ENCODE data around the gene MARVELD2.
"Not testable (repeated sequence)": the region's sequence is repeated elsewhere in the genome, so short reads cannot be mapped to it uniquely, and the experiment has no call there.

Gene MARVELD2, protein sequence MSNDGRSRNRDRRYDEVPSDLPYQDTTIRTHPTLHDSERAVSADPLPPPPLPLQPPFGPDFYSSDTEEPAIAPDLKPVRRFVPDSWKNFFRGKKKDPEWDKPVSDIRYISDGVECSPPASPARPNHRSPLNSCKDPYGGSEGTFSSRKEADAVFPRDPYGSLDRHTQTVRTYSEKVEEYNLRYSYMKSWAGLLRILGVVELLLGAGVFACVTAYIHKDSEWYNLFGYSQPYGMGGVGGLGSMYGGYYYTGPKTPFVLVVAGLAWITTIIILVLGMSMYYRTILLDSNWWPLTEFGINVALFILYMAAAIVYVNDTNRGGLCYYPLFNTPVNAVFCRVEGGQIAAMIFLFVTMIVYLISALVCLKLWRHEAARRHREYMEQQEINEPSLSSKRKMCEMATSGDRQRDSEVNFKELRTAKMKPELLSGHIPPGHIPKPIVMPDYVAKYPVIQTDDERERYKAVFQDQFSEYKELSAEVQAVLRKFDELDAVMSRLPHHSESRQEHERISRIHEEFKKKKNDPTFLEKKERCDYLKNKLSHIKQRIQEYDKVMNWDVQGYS

GRCh38 chr5:69414885-69415583 is at the start of gene MARVELD2:
Gene MARVELD2, plus strand, starts transcription at chr5:69415116. Its CDS starts 4,270 bp downstream, at chr5:69419386.
- peak in 1 of 2 donors; percentile 13 for DNase-seq (ENCODE audit: low read depth in 2 of 2)

GRCh38 chr5:69367697-69368279 is 47.1 kb upstream of the MARVELD2 start:
- no peak for DNase-seq (ENCODE audit: low read depth in 2 of 2)

GRCh38 chr5:69368458-69369339 is 46.2 kb upstream of the MARVELD2 start:
- DNase-seq (ENCODE audit: low read depth in 2 of 2) = peak; percentile 4 to 23

DNA sequence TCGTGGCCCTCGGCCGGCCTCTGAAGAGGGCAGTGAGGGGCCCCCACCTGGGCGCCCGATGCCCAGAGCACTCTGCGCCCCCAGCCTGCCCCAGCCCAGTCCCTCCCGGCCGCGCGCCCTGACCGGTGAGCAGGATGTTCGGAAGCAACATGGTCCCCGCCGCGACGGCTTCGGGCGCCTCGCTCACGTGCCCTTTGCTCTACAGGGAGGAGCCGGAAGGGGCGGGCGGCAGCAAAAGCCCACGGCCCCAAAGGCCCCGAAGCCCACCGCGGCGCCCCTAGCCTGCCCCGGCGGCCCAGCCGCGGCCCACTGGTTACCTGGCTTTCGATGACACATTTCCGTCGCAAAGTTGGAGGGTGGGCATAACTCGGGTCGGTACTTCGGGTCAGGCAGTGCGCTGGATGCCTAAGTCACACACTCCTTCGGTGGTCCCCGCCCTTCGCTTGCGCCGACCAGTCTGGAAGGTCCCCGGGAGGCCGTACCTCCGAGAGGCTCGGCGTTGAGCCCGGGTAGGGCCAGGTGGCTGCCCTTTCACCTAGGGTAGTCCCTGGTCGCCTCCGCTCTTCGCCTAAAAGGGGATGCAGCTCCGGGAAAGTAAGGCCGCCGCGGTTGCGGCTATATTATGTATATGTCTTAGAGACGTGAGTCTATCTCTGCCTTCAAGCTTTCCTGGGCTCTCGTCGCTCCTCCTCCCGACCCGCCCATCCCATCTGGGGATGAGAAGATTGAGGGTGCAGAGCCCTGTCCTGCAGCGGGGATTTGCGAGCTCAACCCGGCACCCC is 45.4 kb upstream of the MARVELD2 start, which contains the start of the genes AK6, RAD17 and TAF9:
AK6 (minus strand) TSS at position 181 of the 782 bp plus-strand sequence; CDS start at position 151, 30 bp downstream.
RAD17 (plus strand) TSS at position 479 of the 782 bp plus-strand sequence. CDS start 2,391 bp downstream, outside the sequence.
TAF9 (minus strand) TSS at position 181 of the 782 bp plus-strand sequence. CDS start 3,783 bp downstream, outside the sequence.
- DNase-seq (ENCODE audit: low read depth in 2 of 2) = peak; percentile 80 to 84

DNA sequence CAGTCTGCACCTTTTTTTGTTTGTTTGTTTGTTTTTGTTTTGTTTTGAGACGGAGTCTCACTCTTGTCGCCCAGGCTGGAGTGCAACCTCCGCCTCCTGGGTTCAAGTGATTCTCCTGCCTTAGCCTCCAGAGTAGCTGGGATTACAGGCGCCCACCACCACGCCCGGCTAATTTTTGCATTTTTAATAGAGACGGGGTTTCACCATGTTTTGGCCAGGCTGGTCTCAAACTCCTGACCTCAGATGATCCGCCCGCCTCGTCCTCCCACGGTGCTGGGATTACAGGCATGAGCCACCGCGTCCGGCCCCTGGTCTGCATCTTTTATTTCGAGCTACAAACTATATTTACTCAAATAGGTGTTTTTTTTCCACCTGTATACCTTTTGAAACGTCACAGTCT is 44.6 kb upstream of the MARVELD2 start:
- not testable (repeated sequence) for DNase-seq (ENCODE audit: low read depth in 2 of 2)

- DNase-seq (ENCODE audit: low read depth in 2 of 2) = no peak
These were observed 42.5 kb upstream of the MARVELD2 start for GRCh38 chr5:69372394-69372793.

- DNase-seq (ENCODE audit: low read depth in 2 of 2) = no peak
These were observed 39.9 kb upstream of the MARVELD2 start for GRCh38 chr5:69374911-69375446.

- DNase-seq (ENCODE audit: low read depth in 2 of 2) = no peak
These were observed 36.5 kb upstream of the MARVELD2 start for GRCh38 chr5:69378376-69378775.

GRCh38 chr5:69404659-69405330 is 10.1 kb upstream of the MARVELD2 start:
- no peak for DNase-seq (ENCODE audit: low read depth in 2 of 2)

DNA sequence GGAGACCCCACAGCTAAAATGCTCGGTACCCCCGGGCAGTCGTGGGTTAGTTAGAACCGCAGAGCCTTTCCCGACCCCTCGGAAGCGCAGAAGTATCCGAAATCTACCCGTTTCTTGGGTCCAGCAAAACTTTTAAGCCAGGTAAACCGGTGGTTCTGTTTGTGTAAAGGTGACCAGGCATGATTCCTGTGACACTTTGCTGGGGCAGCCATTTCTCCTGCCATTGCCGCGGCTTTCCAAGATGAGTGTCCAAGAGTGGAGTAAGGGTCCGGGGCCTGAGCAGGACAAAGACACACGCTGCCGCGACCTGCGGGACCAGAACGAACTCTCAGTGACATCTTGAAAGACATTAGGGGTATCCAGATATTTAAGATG is 655 bp downstream of the MARVELD2 start:
- no peak for DNase-seq (ENCODE audit: low read depth in 2 of 2)

- no peak for DNase-seq (ENCODE audit: low read depth in 2 of 2)
These were observed 1.3 kb downstream of the MARVELD2 start for GRCh38 chr5:69416180-69416579.

DNA sequence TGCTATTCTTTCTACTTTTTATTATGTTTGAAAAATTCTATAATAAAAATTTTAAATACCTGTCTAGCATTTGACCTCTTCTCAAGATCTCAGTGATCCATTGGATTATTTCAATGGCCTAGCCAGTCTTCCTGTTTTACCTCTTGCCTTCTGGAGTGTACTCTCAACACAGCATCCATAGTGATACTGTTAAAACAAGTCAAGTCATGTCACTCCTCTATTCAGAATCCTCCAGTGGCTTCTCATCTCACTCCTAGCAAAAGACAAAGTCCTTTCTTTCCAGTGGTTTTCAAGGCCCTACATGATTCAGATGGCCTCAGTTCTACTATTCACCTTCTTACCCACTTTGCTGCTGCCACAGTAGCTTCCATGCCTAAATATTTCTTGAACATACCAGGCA is 1.8 kb downstream of the MARVELD2 start:
- no peak for DNase-seq (ENCODE audit: low read depth in 2 of 2)

GRCh38 chr5:69418554-69418953 is 3.6 kb downstream of the MARVELD2 start:
- DNase-seq (ENCODE audit: low read depth in 2 of 2) = no peak

GRCh38 chr5:69431424-69432303 is 16.7 kb downstream of the MARVELD2 start:
- DNase-seq (ENCODE audit: low read depth in 2 of 2) = no peak

GRCh38 chr5:69432412-69433206 is 17.7 kb downstream of the MARVELD2 start:
- no peak for DNase-seq (ENCODE audit: low read depth in 2 of 2)

DNA sequence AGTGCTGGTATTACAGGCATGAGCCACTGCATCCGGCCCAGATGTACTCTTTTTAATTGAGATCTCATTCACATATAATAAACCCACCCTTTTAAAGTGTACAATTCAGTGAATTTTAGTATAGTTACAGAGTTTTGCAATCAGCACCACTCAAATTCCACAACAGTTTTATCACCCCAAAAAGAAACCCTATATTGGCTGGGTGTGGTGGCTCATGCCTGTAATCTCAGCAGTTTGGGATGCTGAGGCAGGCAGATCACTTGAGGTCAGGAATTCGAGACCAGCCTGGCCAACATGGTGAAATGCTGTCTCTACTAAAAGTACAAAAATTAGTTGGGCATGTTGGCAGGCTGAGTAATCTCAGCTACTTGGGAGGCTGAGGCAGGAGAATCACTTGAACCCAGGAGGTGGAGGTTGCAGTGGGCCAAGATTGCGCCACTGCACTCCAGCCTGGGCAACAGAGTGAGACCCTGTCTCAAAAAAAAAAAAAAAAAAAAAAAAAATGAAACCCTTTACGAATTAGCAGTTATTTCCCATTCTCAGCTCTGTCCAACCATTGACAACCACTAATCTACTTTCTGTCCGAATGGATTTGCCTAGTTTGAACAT is 20.5 kb downstream of the MARVELD2 start:
- DNase-seq (ENCODE audit: low read depth in 2 of 2) = not testable (repeated sequence)

Measured in activated CD8-positive, alpha-beta memory T cell treated with anti-CD3 and anti-CD28 coated beads for 4 hours (primary cell).